Mucosa of descending colon (tissue), 3 donors: ENCODE measurements around the gene TNKS1BP1. TPM values are rescaled to one million over a fixed set of nuclear protein-coding genes. Genes with fewer than 3 reads are reported as not detected.
A peak's percentile ranks its signal among the peaks of the same experiment; 100 is the strongest.

Source experiments
- ATAC-seq: fragments of 200-7000 bp; cut with Tn5 transposase; one replicate; pipeline ENCODE4 v1.9.1; 2020; ENCODE audit warnings: mild to moderate bottlenecking, moderate library complexity
- DNase-seq, 3 donors: peaks; one replicate each; pipeline ENCODE4 v3.0.0-alpha.2; 2020
- H3K36me3 ChIP-seq: fragments of 200-600 bp; one replicate; pipeline ENCODE4 v1.8.0; 2021; ENCODE audit warnings: low read depth, mild to moderate bottlenecking
- H3K4me1 ChIP-seq: fragments of 200-600 bp; one replicate; pipeline ENCODE4 v1.8.0; 2021; ENCODE audit warnings: low read depth, mild to moderate bottlenecking
- H3K4me3 ChIP-seq: fragments of 200-600 bp; one replicate; pipeline ENCODE4 v1.8.0; 2021; ENCODE audit warnings: mild to moderate bottlenecking
- H3K9me3 ChIP-seq: fragments of 200-600 bp; one replicate; pipeline ENCODE4 v1.8.0; 2021; ENCODE audit warnings: mild to moderate bottlenecking
- CTCF ChIP-seq: fragments of 200-600 bp; IDR thresholded peaks from one replicate; pipeline ENCODE4 v1.8.0; 2022; ENCODE audit warnings: antibody characterized with exemption, mild to moderate bottlenecking
- intact Hi-C, 2 donors: fragments of 100-400 bp; cut with DNase I in 1 of 2; cut with micrococcal nuclease in 1 of 2; formaldehyde crosslinking; loops; one replicate each; pipeline versions ENCODE4 v1.11.0 to v1.11.1; 2022; cut with DNase I, micrococcal nuclease
- total RNA-seq, 3 donors: library from RNA; stranded (reverse); fragmentation: NEBNext Ultra II Directional in 2 of 3; extraction: Animal tissue kit (Norgen Biotek cat#: 25700) in 2 of 3; gene quantifications; one replicate each; pipeline versions ENCODE4 v1.2.1 to v1.2.4, GENCODE V29; 2021 to 2023
- donor health status: DM: no; HTN: no; CAD: no; lungs with moderate emphysema.
- donor health status: DM: no; HTN: no; CAD: no.
- donor health status: DM: no; HTN: yes; CAD: no.

TNKS1BP1 gene
- total RNA-seq, 3 donors from 2014 or later: 90.0 to 149 (median 94.3) TPM

DNA sequence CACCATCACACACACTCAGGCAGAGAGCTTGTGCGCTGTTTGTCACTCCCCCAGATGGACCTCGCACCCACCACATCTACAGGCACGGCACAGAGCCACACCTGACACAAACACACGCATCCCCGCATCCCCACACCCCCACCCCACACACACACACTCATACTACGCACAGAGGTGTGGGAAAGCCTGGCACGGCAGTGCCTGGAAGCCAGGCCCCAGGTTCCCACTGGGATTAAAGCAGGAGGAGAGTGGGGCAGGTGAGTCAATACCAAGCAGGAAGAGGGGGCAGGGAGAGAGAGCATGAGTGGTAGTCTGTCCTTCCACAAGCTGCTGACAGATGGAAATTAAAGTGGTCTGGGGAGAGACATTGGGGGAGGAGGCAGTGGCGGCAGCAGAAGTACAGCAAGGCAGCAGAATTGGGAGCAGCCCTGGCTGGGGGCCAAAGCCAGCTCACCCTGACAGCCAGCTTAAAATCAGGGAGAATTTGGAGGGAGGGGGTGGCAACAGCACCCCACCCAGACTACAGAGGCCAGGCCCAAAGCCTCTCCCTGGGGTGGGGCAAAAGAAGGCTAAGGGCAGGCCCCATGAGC lies 20.7 kb downstream of the TNKS1BP1 start:
- peak; percentile 11 for ATAC-seq
- H3K4me1 ChIP-seq: peaks cover 8% of the 10 kb centered on the region
- no peak for TF ChIP-seq CTCF
- intact Hi-C loops: no loop called here
- H3K9me3 ChIP-seq: peaks cover 13% of the 10 kb centered on the region
- DNase-seq: no peak
- peaks cover 20% of the 10 kb centered on the region for H3K36me3 ChIP-seq
- H3K4me3 ChIP-seq: no peak overlapping the region

GRCh38 chr11:57303280-57303989 lies 21.3 kb downstream of the TNKS1BP1 start:
- intact Hi-C loops: no loop called here
- ATAC-seq (no peak), DNase-seq (no peak)
- peaks cover 8% of the 10 kb centered on the region for H3K4me1 ChIP-seq
- no peak overlapping the region for H3K4me3 ChIP-seq
- TF ChIP-seq CTCF: no peak
- peaks cover 16% of the 10 kb centered on the region for H3K9me3 ChIP-seq
- H3K36me3 ChIP-seq: peaks cover 20% of the 10 kb centered on the region

DNA sequence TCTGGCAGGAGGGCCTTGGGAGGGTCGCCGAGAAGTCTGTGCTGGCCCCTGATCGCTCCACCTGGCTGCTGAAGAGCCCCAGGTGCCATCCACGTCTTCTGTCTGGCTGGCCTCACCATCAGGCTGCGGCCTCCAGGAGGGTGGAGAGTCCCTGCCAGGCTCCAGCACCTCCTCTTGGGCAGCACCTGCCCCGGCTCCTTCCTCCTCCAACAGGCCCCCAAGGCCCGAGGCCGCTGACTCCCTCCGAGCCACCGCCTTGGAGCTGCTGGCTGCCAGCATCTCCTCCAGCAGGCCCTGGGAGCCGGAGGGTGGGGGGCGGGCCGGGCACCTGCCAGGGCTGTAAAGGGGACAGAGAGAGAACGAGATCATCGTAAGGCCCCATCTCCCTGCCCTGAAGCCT lies 22.3 kb downstream of the TNKS1BP1 start:
- peaks cover 16% of the 10 kb centered on the region for H3K9me3 ChIP-seq
- H3K36me3 ChIP-seq: peaks cover 20% of the 10 kb centered on the region
- intact Hi-C loops: no loop called here
- no peak for TF ChIP-seq CTCF
- DNase-seq (no peak), ATAC-seq (no peak)
- peaks cover 8% of the 10 kb centered on the region for H3K4me1 ChIP-seq
- no peak overlapping the region for H3K4me3 ChIP-seq

GRCh38 chr11:57301711-57302423 lies 22.9 kb downstream of the TNKS1BP1 start:
- intact Hi-C loops: no loop called here
- DNase-seq (no peak), ATAC-seq (no peak)
- Histone ChIP-seq H3K36me3 (peaks cover 20% of the 10 kb centered on the region), H3K4me1 (peaks cover 8% of the 10 kb centered on the region), H3K9me3 (peaks cover 16% of the 10 kb centered on the region), H3K4me3 (no peak overlapping the region)
- TF ChIP-seq CTCF: no peak

GRCh38 chr11:57300785-57301184 lies 24.0 kb downstream of the TNKS1BP1 start:
- intact Hi-C loops: no loop called here
- ATAC-seq (no peak), DNase-seq (no peak)
- Histone ChIP-seq H3K9me3 (peaks cover 16% of the 10 kb centered on the region), H3K4me1 (peaks cover 8% of the 10 kb centered on the region), H3K4me3 (no peak overlapping the region), H3K36me3 (peaks cover 20% of the 10 kb centered on the region)
- TF ChIP-seq CTCF: no peak
